ENCODE data around the gene RNF150. TPM values are rescaled to one million over a fixed set of nuclear protein-coding genes. Genes with fewer than 3 reads are reported as not detected.

RNF150 gene
- total and polyA plus RNA-seq, 8 donors: 0.31 to 88.1 (median 8.3) TPM

GRCh38 chr4:141118381-141118780 is 14.9 kb downstream of the RNF150 start:
- H3K4me3 ChIP-seq: no peak overlapping the region
- H3K4me1 ChIP-seq: peaks cover 0 to 13% (median 0%) of the 10 kb centered on the region in 4 donors
- H3K27me3 ChIP-seq: no peaks in the 10 kb centered on the region
- WGBS, 5 donors: 85 to 95% (median 94%) methylated on average over 2 of the region's 2 CpGs
- intact Hi-C loops (cut with DNase I; ENCODE audit: low total_unique reads): no loop called here
- no peak overlapping the region for H3K27ac ChIP-seq
- peaks cover 0 to 3% (median 0%) of the 10 kb centered on the region in 4 donors for H3K9me3 ChIP-seq
- TF ChIP-seq EP300 (IDR thresholded peaks at IDR 0.05) (no peak), POLR2AphosphoS5 (IDR thresholded peaks at IDR 0.05) (no peak), CTCF (IDR thresholded peaks at IDR 0.05) (no peak), POLR2A (IDR thresholded peaks at IDR 0.05) (no peak)
- DNase-seq: no peak
- no peaks in the 10 kb centered on the region for H3K36me3 ChIP-seq

- H3K9me3 ChIP-seq: peaks cover 0 to 3% (median 0%) of the 10 kb centered on the region in 4 donors
- WGBS, 5 donors: 60 to 83% (median 73%) methylated on average over 1 of the region's 1 CpG
- no peak overlapping the region for H3K4me3 ChIP-seq
- TF ChIP-seq POLR2A (IDR thresholded peaks at IDR 0.05) (no peak), POLR2AphosphoS5 (IDR thresholded peaks at IDR 0.05) (no peak), CTCF (IDR thresholded peaks at IDR 0.05) (no peak), EP300 (IDR thresholded peaks at IDR 0.05) (no peak)
- no peaks in the 10 kb centered on the region for H3K36me3 ChIP-seq
- no peaks in the 10 kb centered on the region for H3K27me3 ChIP-seq
- no peak overlapping the region for H3K27ac ChIP-seq
- DNase-seq: no peak
- peaks cover 0 to 13% (median 0%) of the 10 kb centered on the region in 4 donors for H3K4me1 ChIP-seq
- intact Hi-C loops (cut with DNase I; ENCODE audit: low total_unique reads): no loop called here
Measured at GRCh38 chr4:141117935-141118334, 15.3 kb downstream of the RNF150 start.

GRCh38 chr4:141109983-141110382 is 23.3 kb downstream of the RNF150 start:
- TF ChIP-seq POLR2AphosphoS5 (IDR thresholded peaks at IDR 0.05) (no peak), EP300 (IDR thresholded peaks at IDR 0.05) (no peak), CTCF (IDR thresholded peaks at IDR 0.05) (no peak), POLR2A (IDR thresholded peaks at IDR 0.05) (no peak)
- 65 to 78% (median 71%) methylated on average over 4 of the region's 4 CpGs for WGBS, 5 donors
- DNase-seq: no peak
- Histone ChIP-seq H3K27ac (no peak overlapping the region), H3K4me3 (no peak overlapping the region), H3K4me1 (no peaks in the 10 kb centered on the region), H3K36me3 (no peaks in the 10 kb centered on the region), H3K9me3 (peaks cover 0 to 3% (median 0%) of the 10 kb centered on the region in 4 donors), H3K27me3 (no peaks in the 10 kb centered on the region)
- intact Hi-C loops (cut with DNase I; ENCODE audit: low total_unique reads): no loop called here

GRCh38 chr4:141107927-141108326 is 25.3 kb downstream of the RNF150 start:
- H3K4me3 ChIP-seq: no peak overlapping the region
- WGBS, 5 donors: 83 to 96% (median 91%) methylated on average over 3 of the region's 3 CpGs
- intact Hi-C loops (cut with DNase I; ENCODE audit: low total_unique reads): no loop called here
- no peaks in the 10 kb centered on the region for H3K27me3 ChIP-seq
- H3K27ac ChIP-seq: no peak overlapping the region
- H3K4me1 ChIP-seq: no peaks in the 10 kb centered on the region
- DNase-seq: no peak
- no peaks in the 10 kb centered on the region for H3K9me3 ChIP-seq
- no peak for TF ChIP-seq EP300 (IDR thresholded peaks at IDR 0.05)
- TF ChIP-seq POLR2AphosphoS5 (IDR thresholded peaks at IDR 0.05): no peak
- TF ChIP-seq POLR2A (IDR thresholded peaks at IDR 0.05): no peak
- TF ChIP-seq CTCF (IDR thresholded peaks at IDR 0.05): no peak
- H3K36me3 ChIP-seq: no peaks in the 10 kb centered on the region

All from stomach (tissue), 9 donors.